Parathyroid adenoma (tissue), 2 donors: ENCODE data around the gene ADCY2.

Experiments used
- H2AFZ ChIP-seq: fragments of 300-600 bp; sonication (generic); one replicate; pipeline ENCODE4 v1.7.0; 2017; ENCODE audit warnings: antibody characterized with exemption, mild to moderate bottlenecking
- H3K27ac ChIP-seq: fragments of 300-600 bp; sonication (generic); one replicate; pipeline ENCODE4 v1.7.0; 2017
- H3K27me3 ChIP-seq: fragments of 300-600 bp; sonication (generic); one replicate; pipeline ENCODE4 v1.7.0; 2017; ENCODE audit warnings: low read length; ENCODE audit not compliant: control insufficient read depth, insufficient read depth
- H3K36me3 ChIP-seq: fragments of 300-600 bp; sonication (generic); one replicate; pipeline ENCODE4 v1.7.0; 2017; ENCODE audit warnings: low read length; ENCODE audit not compliant: control insufficient read depth, insufficient read depth
- H3K4me1 ChIP-seq: fragments of 300-600 bp; sonication (generic); one replicate; pipeline ENCODE4 v1.7.0; 2017; ENCODE audit warnings: control low read depth
- H3K4me2 ChIP-seq: fragments of 300-600 bp; sonication (generic); one replicate; pipeline ENCODE4 v1.7.0; 2017; ENCODE audit warnings: low read length
- H3K4me3 ChIP-seq: fragments of 300-600 bp; sonication (generic); one replicate; pipeline ENCODE4 v1.7.0; 2017; ENCODE audit warnings: low read depth, low read length
- H3K79me2 ChIP-seq: fragments of 300-600 bp; sonication (generic); one replicate; pipeline ENCODE4 v1.7.0; 2017; ENCODE audit warnings: control low read depth
- H3K9ac ChIP-seq: fragments of 300-600 bp; sonication (generic); one replicate; pipeline ENCODE4 v1.7.0; 2017; ENCODE audit warnings: mild to moderate bottlenecking
- H3K9me3 ChIP-seq: fragments of 300-600 bp; sonication (generic); one replicate; pipeline ENCODE4 v1.7.0; 2017; ENCODE audit warnings: low read length; ENCODE audit not compliant: control insufficient read depth
- CTCF ChIP-seq: fragments of 300-600 bp; sonication (generic); IDR thresholded peaks from one replicate; pipeline ENCODE4 v1.7.0; 2017; ENCODE audit warnings: antibody characterized with exemption, mild to moderate bottlenecking
- donor health status: primary hyperparathyroidism.

Gene ADCY2

GRCh38 chr5:7728076-7728475, 332.1 kb downstream of the ADCY2 start:
- Histone ChIP-seq H3K9me3 (no peaks in the 10 kb centered on the region), H3K4me1 (no peaks in the 10 kb centered on the region), H3K27ac (no peak overlapping the region), H3K36me3 (no peaks in the 10 kb centered on the region), H3K4me3 (no peak overlapping the region), H3K27me3 (no peaks in the 10 kb centered on the region), H3K79me2 (no peaks in the 10 kb centered on the region), H3K4me2 (no peak overlapping the region), H2AFZ (no peak overlapping the region), H3K9ac (no peak overlapping the region)
- no peak for TF ChIP-seq CTCF

GRCh38 chr5:7741415-7742065, 345.6 kb downstream of the ADCY2 start:
- no peaks in the 10 kb centered on the region for H3K9me3 ChIP-seq
- no peak for TF ChIP-seq CTCF
- no peaks in the 10 kb centered on the region for H3K4me1 ChIP-seq
- no peak overlapping the region for H3K9ac ChIP-seq
- H3K79me2 ChIP-seq = no peaks in the 10 kb centered on the region
- H3K27ac ChIP-seq = no peak overlapping the region
- no peaks in the 10 kb centered on the region for H3K27me3 ChIP-seq
- no peak overlapping the region for H3K4me3 ChIP-seq
- no peak overlapping the region for H2AFZ ChIP-seq
- no peaks in the 10 kb centered on the region for H3K36me3 ChIP-seq
- no peak overlapping the region for H3K4me2 ChIP-seq

- Histone ChIP-seq H3K9me3 (no peaks in the 10 kb centered on the region), H2AFZ (no peak overlapping the region), H3K27me3 (no peaks in the 10 kb centered on the region), H3K9ac (no peak overlapping the region), H3K27ac (no peak overlapping the region), H3K4me1 (no peaks in the 10 kb centered on the region), H3K4me2 (no peak overlapping the region), H3K79me2 (no peaks in the 10 kb centered on the region), H3K4me3 (no peak overlapping the region), H3K36me3 (no peaks in the 10 kb centered on the region)
- TF ChIP-seq CTCF = no peak
Observed at GRCh38 chr5:7742241-7742656, 346.3 kb downstream of the ADCY2 start.

GRCh38 chr5:7745882-7746610, 350.1 kb downstream of the ADCY2 start:
- no peaks in the 10 kb centered on the region for H3K4me1 ChIP-seq
- peak; percentile 93 for TF ChIP-seq CTCF
- H3K79me2 ChIP-seq = no peaks in the 10 kb centered on the region
- H3K4me3 ChIP-seq = no peak overlapping the region
- no peaks in the 10 kb centered on the region for H3K27me3 ChIP-seq
- H3K36me3 ChIP-seq = no peaks in the 10 kb centered on the region
- peak overlapping the region; percentile 66 for H2AFZ ChIP-seq
- H3K4me2 ChIP-seq = no peak overlapping the region
- H3K27ac ChIP-seq = no peak overlapping the region
- H3K9ac ChIP-seq = no peak overlapping the region
- no peaks in the 10 kb centered on the region for H3K9me3 ChIP-seq

- no peak overlapping the region for H3K4me2 ChIP-seq
- no peak overlapping the region for H2AFZ ChIP-seq
- no peak overlapping the region for H3K4me3 ChIP-seq
- H3K4me1 ChIP-seq = no peaks in the 10 kb centered on the region
- H3K9ac ChIP-seq = no peak overlapping the region
- no peaks in the 10 kb centered on the region for H3K9me3 ChIP-seq
- no peaks in the 10 kb centered on the region for H3K36me3 ChIP-seq
- no peaks in the 10 kb centered on the region for H3K27me3 ChIP-seq
- no peaks in the 10 kb centered on the region for H3K79me2 ChIP-seq
- TF ChIP-seq CTCF = no peak
- no peak overlapping the region for H3K27ac ChIP-seq
Observed at GRCh38 chr5:7747728-7748127, 351.8 kb downstream of the ADCY2 start.
